Measurements from ENCODE around the gene FGF2. TPM values are rescaled to one million over a fixed set of nuclear protein-coding genes. Genes with fewer than 3 reads are reported as not detected.
"Not testable (repeated sequence)": the region's sequence is repeated elsewhere in the genome, so short reads cannot be mapped to it uniquely, and the experiment has no call there.

FGF2 gene
- total and polyA plus RNA-seq, 8 donors, result 0.29 to 47.3 (median 6.4) TPM

GRCh38 chr4:122847931-122848330 lies 21.3 kb downstream of the FGF2 start:
- intact Hi-C loops (cut with DNase I; ENCODE audit: low total_unique reads), result no loop called here
- Histone ChIP-seq H3K4me3 (no peak overlapping the region), H3K27ac (no peak overlapping the region), H3K36me3 (no peaks in the 10 kb centered on the region), H3K27me3 (no peaks in the 10 kb centered on the region), H3K9me3 (no peaks in the 10 kb centered on the region), H3K4me1 (peaks cover 0 to 6% (median 0%) of the 10 kb centered on the region in 4 donors)
- TF ChIP-seq CTCF (IDR thresholded peaks at IDR 0.05), result no peak
- no peak for TF ChIP-seq POLR2A (IDR thresholded peaks at IDR 0.05)
- no peak for TF ChIP-seq POLR2AphosphoS5 (IDR thresholded peaks at IDR 0.05)
- TF ChIP-seq EP300 (IDR thresholded peaks at IDR 0.05), result no peak
- no peak for DNase-seq
- 73 to 90% (median 79%) methylated on average over 1 of the region's 1 CpG for WGBS, 5 donors

- H3K36me3 ChIP-seq; H3K4me3 ChIP-seq; DNase-seq; H3K9me3 ChIP-seq; H3K27me3 ChIP-seq; H3K27ac ChIP-seq; intact Hi-C loops (cut with DNase I; ENCODE audit: low total_unique reads): not testable (repeated sequence)
- peaks cover 0 to 19% (median 5%) of the 10 kb centered on the region in 4 donors for H3K4me1 ChIP-seq
- WGBS, 5 donors, result 90 to 99% (median 97%) methylated on average over 3 of the region's 3 CpGs
Measured at GRCh38 chr4:122849789-122850188, 23.2 kb downstream of the FGF2 start.

GRCh38 chr4:122851568-122851967 lies 24.9 kb downstream of the FGF2 start:
- no peaks in the 10 kb centered on the region for H3K9me3 ChIP-seq
- TF ChIP-seq POLR2AphosphoS5 (IDR thresholded peaks at IDR 0.05) (no peak), CTCF (IDR thresholded peaks at IDR 0.05) (no peak), POLR2A (IDR thresholded peaks at IDR 0.05) (no peak)
- H3K36me3 ChIP-seq, result no peaks in the 10 kb centered on the region
- no peak overlapping the region for H3K4me3 ChIP-seq
- peaks cover 0 to 31% (median 10%) of the 10 kb centered on the region in 4 donors for H3K4me1 ChIP-seq
- intact Hi-C loops (cut with DNase I; ENCODE audit: low total_unique reads), result no loop called here
- no peaks in the 10 kb centered on the region for H3K27me3 ChIP-seq
- DNase-seq, result no peak
- H3K27ac ChIP-seq, result no peak overlapping the region

GRCh38 chr4:122854447-122855352 lies 28.1 kb downstream of the FGF2 start:
- peak in 1 of 2 donors; percentile 75 for DNase-seq
- WGBS, 5 donors, result 44 to 55% (median 49%) methylated on average over 10 of the region's 10 CpGs
- Histone ChIP-seq H3K4me1 (peaks cover 0 to 29% (median 14%) of the 10 kb centered on the region in 4 donors), H3K27me3 (no peaks in the 10 kb centered on the region), H3K27ac (peak overlapping the region in 4 of 5 donors; percentile 43 to 66 (median 52)), H3K9me3 (no peaks in the 10 kb centered on the region), H3K36me3 (no peaks in the 10 kb centered on the region), H3K4me3 (peak overlapping the region in 3 of 4 donors; percentile 3 to 19 (median 15))
- intact Hi-C loops (cut with DNase I; ENCODE audit: low total_unique reads), result no loop called here
- TF ChIP-seq POLR2AphosphoS5 (IDR thresholded peaks at IDR 0.05) (no peak), CTCF (IDR thresholded peaks at IDR 0.05) (no peak), POLR2A (IDR thresholded peaks at IDR 0.05) (no peak), EP300 (IDR thresholded peaks at IDR 0.05) (no peak)
